ENCODE measurements around the gene PSMB4.

DNA sequence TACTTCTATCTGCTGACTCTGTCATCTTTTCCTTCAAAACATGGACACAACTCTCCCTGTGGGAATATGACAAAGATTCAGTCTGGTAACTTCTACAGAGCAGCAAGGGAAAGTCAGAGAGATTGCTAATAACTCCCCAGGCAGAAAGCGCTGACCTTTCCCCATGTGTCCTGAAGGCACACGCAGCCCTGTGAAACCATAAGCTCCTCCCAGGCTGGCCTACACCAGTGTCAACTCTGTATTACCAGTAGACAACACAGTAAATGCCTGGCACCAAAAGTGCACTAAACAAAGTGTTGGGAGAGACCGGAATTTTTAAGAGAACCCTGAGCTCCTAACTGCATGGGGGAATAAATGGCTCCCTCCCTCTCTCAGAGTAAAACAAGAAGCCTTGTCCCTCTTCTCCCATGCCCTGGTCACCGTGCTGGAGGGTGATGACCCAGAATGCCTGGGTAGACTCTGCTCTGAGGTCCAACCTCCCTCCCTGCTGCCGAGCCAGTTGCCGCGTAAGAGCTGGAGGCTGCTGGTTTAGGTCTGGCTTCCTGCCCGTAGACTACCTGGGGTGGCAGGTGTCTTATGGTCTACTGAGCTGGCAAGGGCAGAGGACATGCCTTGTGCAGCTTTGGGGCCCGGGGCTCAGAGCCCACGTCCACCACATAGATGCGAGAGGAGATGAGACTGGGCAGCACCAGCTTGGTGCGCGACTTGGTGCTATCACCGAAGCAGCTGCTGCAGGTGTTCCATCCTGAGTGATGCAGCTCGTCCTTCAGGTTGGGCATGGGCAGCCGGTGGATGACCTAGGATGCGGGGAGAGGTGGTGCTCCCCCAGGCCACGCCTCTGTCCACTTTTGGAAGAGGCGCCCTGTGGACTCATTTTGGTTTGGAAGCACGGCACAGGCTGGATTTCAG lies 30.7 kb upstream of the PSMB4 start:
- TF ChIP-seq CTCF (IDR thresholded peaks at IDR 0.05) (no peak), POLR2A (IDR thresholded peaks at IDR 0.05) (no peak)

Data from right lobe of liver (tissue), 4 donors.